HG02884 (cell line): ENCODE data around the gene SYT15.
A peak's percentile ranks its signal among the peaks of the same experiment; 100 is the strongest.
"Not testable (repeated sequence)": the region's sequence is repeated elsewhere in the genome, so short reads cannot be mapped to it uniquely, and the experiment has no call there.

ENCODE experiments used
- ATAC-seq: cut with Tn5 transposase; IDR thresholded peaks from one replicate; pipeline ENCODE4 v1.9.1; 2021; ENCODE audit warnings: mild to moderate bottlenecking, moderate library complexity; ENCODE audit not compliant: unreplicated experiment

Gene SYT15

DNA sequence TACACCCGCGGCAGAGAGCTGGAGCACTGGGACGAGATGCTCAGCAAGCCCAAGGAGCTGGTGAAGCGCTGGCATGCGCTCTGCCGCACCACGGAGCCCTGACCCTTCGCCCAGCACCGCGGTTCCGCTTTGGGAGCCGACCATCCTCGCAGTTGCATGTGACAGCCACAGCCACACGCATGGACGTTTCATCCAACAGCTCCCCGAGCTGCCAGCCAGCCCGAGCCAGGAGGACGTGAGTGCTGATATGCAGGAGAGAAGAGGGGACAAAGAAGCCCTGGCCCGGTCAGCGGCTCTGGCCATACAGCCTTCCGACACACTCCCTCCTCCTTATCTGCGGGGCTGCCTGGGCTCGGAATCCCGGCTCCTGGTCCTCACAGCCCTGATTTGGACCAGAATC is 8.6 kb downstream of the SYT15 start:
- not testable (repeated sequence) for ATAC-seq

DNA sequence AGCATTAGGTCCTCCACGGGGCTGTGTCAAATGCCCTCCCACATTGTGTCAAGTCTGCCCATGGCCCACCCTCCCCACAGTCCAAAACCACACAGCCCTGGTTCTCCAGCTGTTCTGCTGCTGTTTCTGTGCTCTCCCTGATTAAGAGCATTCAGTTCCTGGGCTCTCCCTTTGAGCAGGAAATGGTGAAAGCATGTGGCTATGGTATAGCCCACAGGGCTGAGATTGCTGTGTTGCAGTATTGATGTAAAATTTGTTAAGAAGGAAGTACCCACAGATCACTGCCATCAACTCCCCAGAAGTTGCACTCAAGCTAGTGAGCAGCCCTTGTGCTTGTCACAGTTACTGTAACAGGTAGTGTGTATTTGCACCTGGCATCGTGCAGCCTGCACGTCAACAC is 9.3 kb downstream of the SYT15 start:
- ATAC-seq = not testable (repeated sequence)

DNA sequence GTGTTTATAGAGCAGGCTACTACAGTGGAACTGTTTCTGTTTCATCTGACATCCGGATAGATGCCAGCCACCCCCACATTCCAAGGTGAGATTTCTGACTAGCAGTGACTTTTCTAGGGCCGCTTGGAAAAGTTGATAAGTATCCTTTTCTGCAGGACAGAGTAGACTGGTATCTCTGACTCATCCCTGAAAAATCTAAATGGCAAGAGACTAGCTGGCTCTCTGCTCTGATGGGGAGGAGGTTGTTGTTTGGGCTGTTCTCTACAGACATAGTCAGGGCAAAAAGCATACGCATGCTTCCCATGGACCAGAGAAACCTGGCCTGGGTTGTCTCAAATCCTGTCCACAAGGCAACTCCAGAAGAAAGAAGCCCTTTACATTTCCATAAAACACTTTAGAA is 10.7 kb downstream of the SYT15 start:
- ATAC-seq = not testable (repeated sequence)

DNA sequence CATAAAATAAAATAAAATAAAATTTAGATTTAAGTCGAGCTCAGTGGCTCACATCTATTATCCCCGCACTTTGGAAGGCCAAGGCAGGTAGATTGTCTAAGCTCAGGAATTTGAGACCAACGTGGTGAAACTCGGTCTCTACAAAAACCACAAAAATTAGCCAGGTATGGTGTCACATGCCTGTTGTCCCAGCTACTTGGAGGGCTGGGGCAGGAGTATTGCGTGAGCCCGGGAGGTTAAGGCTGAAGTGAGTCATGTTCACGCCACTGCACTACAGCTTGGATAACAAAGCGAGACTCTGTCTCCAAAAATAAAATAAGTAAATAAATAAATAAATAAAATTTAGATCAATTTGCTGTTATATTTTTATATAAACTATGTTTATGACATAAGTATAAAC is 12.1 kb downstream of the SYT15 start:
- ATAC-seq = not testable (repeated sequence)

DNA sequence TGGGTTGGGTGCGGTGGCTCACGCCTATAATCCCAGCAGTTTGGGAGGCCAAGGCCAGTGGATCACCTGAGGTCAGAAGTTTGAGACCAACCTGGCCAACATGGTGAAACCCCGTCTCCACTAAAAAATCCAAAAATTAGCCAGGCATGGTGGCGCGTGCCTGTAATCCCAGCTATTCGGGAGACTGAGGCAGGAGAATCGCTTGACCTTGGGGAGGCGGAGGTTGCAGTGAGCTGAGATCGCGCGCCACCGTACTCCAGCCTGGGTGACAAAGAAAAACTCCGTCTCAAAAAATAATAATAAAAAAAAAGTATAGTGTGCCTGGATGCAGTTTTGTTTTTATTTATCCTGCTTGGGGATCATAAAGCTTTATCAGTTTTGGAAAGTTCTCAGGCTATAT is 14.4 kb downstream of the SYT15 start:
- not testable (repeated sequence) for ATAC-seq

DNA sequence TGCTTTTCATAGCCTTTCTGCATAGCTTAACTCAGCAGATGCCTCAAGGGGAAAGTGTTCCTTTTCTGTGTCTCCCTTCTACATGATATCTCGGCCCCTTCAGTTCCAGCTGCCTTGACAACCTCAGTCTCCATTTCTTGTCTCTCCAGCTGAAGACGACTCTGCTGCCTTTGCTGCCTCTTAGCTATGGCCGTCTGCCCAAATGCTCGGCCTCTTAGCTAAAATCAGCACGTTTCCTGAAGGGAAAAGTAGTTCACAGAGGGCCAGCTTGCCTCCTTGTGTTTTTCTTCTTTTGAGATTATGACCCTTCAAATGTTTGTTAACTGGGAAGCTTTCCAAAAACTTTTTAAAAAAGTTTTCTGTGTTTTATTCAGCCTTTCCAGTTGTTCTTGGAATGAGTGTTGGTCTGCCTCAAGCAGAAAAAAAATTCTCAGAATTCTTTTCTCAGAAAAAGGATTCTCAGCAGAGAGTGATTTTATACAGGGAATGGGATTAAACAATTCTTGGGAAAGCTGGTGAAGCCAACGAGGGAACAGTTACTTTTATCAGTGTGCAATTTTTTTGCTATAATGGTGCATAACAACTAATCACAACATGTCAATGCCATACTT is 15.6 kb downstream of the SYT15 start:
- ATAC-seq = not testable (repeated sequence)

DNA sequence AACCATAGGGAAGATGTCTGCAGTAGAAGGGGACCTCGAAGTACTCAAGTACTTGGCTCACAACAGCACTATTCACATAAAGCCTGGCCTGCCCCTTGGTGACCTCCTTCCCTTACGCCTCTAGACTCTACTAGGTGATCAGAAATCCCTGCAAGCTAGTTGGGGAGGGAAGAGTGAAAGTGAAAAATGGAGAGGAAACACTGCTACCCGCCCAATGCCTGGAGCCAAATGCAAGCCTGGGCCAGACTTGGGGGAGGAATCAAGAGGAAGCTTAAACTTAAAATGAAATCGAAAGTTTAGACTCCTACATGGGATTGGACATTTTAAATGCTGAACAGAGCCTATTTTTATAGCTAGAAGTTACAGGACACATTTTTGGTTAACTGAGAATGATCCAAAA is 17.6 kb downstream of the SYT15 start:
- not testable (repeated sequence) for ATAC-seq

DNA sequence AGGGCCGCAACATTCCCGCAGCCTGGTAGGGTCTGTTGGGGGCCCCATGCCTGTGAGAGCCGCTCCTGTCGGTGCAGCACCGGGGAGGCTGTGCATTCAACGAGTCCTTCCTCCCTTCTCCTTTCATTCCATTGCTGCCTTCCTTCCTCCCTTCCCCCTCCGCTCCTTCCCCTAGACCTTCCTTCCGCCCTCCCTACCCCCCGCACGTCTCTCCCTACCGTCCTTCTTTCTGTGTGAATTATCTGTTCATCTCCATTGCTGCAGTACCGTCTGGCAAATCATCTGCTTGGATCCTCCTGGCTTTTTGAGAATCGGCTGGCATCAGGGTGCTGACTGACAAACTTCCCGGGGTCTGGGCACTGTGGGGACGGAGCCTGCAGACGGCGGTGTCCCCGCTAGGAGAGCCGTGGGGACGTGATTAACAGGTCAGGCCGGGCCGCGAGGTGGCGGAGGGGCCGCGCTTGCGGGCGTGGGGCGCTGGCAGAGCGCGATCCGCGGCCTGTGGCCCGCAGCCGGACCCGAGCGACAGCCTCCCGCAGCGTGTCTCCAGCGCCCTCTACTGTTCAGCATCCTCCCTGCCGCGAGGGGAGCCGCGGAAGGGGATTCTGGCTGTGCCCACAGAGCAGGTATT is 18.8 kb downstream of the SYT15 start:
- peak; percentile 86 for ATAC-seq

DNA sequence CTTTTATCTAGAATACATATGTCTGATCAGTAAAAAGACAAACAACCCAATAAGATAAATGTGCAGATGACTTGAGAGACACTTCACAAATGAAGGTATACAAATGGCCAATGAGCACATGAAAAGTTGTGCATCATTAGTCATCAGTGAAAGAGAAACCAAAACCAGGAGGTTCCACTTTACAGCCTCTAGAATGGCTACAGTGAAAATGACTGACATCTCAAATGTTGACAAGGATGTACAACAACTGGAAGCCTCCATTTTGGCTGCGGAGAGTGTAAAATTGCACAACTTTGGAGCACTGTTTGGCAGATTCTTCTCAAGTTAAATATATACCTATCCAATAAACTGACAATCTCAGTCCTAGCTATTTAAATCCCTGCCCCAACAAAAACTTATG is 21.6 kb downstream of the SYT15 start:
- peak; percentile 63 for ATAC-seq

DNA sequence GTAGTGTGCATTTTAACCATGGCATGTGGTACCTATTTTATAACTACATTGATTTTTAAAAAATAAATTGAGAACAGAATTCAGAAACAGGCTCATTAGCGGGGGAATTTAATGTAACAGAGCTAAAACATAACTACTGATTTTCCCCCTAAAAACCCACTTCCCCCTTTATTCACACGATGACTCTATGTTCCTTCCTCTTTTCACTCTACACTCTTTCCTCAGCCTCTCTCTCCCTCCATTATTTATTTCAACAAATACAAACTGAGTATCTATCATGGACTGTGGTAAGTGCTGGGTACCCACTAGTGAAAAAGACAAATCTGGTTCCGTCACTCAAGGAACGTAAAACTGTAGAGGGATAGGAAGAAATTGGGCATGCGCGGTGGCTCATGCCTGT is 36.6 kb downstream of the SYT15 start:
- not testable (repeated sequence) for ATAC-seq

DNA sequence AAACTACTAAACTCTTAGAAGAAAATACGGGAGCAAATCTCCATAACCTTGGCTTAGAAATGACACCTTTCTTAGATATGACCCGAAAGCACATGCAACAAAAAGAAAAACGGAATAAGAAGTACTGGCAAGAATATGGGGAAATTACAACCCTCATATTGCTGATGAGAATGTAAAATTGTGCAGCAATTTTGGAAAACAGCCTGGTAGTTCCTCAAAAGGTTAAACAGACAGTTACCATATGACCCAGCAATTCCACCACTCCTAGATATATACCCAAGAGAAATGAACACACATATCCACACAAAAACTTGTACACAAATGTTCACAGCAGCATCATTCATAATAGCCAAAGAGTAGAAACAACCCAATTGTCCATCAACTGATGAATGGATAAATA is 37.3 kb downstream of the SYT15 start:
- not testable (repeated sequence) for ATAC-seq

DNA sequence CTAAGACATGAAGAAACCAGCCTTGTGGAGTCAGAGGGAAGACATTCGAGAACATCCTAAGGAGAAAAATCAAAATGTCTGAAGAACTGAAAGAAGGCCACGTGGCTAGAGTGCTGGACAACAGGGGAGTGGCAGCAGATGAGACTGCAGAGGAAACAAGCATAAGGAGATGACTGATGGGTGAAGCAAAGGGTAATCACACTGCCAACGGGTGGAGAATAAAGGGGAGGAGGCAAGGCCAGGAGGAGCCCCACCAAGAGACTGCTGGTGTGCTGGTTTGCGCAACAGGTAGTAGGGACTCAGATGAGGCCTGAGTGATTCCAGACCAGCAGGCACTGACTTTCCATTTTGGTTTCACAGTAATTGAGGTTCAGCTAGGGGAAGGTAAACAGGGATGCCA is 38.2 kb downstream of the SYT15 start:
- not testable (repeated sequence) for ATAC-seq

DNA sequence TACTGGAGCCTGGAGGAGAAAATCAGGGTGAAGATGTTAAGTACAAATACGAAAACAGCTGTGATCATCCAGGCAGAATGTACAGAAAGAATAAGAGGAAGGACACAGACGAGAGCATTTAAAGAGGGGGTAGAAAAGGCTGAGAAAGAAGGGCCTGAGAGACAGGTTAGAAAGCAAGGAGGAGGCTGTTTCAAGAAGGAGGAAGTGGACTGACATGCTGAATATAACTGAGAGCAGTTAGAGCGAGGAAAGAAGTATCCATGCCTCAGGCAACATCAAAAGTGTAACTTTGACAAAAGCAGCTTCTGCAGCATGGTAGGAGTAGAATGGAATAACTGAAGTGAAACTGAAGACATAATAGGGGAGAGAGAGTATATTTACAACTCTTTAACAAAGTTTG is 39.0 kb downstream of the SYT15 start:
- ATAC-seq = not testable (repeated sequence)

DNA sequence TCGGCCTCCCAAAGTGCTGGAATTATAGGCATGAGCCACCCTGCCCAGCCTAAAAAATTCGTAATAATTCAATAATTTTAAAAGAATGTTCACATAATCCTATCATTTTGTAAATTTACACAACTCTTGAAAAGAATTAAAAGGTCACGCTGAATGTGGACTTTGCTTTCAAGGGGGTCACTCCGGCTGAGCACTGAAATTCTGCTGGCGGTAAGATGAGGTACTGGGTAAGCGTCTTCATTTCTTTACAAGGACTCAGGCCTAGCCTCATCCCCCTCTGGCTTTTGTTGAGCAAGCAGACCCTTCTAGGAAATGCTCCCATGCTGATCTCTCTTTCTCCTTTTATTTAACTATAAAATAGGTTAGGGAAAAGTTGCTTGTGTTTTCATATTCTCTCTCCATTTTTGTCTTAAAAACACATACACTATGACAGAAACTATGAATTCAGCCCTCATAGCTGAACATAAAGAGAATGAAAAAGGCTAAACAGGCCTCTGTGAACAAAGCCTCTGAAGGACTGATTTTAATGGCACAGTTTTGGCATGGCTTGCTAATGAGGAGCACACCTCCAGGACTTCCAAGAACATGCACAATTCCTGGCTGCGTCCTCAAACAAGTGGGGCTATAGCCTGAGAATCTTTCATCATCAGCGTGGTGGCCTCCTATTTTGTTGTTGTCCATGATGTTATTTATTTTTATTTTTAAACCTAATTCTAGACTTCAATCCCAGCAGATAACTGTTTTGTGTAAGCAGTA is 45.1 kb downstream of the SYT15 start:
- ATAC-seq = not testable (repeated sequence)

DNA sequence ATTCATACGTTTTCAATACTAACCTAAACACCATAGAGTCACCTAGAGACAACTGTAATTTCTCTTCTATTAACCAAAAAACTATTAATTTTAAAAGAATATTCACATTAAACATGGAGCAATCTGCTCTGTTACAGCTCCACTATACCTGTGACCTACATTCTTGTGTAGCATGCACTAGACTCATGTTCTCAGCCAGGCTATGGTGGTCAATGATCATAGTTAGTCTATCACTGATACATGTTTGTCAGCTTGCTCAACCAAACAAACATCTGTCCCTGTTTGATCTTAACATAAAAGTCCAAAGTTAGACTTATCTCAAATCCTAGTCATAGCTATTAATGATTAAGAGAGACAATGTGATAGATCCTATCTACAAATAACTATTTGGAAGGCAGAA is 50.9 kb downstream of the SYT15 start:
- not testable (repeated sequence) for ATAC-seq

DNA sequence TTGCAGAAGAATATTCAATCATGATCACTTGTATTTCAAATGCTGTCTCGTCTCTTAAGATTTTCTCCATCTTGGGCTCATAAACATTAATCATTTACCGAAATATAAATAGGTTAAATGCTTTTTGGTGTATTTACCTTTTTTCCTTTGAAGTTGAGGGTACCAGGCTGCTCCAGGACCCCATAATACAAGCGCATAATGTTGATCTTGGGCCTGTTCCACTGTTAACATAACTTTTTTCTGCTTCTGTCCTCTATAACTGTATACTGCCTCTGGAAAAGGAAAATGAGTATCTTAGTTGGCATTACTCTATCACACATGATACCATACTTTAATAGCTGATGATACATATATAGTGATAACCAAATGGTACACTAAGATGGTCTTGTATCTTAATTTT is 51.9 kb downstream of the SYT15 start:
- not testable (repeated sequence) for ATAC-seq

DNA sequence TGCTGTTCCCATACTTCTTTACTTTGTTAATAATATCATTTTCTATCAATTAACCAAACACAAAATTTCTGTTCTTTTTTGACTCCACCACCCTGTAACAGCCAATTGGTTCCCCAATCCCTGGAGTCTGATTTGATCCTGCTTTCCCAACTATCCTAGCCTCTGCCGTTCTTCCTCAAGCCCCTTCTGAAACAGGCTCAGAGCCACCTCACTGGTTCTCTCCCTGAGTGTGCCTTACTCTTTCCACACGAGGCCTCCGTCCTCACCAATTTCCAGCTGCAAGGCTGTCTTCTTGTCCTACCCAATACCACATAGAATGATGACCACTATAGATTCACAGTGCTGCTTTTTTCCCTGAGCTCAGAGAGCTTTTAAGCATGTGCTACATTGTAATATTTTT is 52.8 kb downstream of the SYT15 start:
- ATAC-seq = not testable (repeated sequence)

DNA sequence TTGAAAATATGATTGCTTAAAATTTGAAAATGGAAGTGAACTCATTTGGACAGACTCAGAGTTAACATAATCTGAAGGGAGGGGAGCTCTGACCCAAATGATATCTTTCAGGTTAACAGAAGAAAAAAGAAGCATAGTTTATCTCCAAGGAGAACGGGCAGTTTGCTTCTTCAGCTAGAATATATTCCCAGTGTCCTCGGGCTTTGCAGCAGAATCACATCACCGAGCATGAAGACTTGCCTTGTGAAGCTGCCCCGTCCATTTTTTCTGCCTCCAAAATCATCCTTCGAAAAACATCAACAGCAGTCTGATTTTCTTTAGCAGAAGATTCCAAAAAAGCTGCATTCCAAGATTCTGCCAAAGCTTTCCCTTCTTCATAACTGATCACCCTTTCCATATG is 55.8 kb downstream of the SYT15 start:
- ATAC-seq = not testable (repeated sequence)

DNA sequence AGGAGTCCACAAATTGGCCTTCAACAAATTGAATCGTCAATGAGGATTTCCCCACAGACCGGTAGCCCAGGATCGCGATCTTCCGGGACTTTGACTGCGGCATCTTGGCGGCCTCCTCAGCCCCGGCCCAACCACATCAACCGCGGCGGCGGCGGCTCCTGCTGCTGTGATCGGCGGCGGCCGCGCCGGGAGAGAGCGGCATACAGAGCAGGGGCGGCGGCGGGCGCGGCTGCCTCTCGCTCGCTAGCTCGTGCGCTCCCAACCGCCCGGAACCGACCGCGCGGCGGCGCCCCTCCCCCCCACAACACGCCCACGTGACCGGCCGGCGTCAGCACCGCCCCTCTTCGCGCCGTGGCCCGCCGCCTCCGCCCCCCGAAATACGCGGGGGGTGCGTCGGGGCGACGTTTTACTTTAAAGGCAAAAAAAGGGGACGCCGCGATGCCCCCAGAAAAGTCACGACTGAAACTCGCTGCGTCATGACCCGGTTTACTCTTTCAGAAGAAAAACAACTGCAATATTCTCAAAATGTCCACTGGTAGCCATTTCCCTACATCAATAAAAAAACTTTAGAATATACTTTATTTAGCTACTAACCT is 56.5 kb downstream of the SYT15 start:
- ATAC-seq = peak; percentile 72

DNA sequence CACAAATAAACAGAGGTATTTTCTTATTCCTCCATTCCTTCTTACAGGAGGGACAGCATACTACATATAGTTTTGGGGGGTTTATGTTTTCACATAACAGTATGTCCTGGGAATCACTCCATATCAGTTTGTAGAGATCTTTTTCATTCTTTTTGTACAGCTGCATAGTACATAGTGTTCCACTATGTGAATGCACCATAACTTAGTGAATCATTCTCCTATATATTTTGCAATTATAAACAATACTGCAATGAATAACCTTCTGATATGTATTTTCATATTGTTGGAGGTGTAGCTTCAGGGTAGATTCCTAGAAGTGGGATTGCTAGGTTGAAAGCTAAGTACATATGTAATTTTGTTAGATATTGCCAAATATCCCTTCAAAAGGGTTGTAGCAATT is 61.1 kb downstream of the SYT15 start:
- not testable (repeated sequence) for ATAC-seq
